HEK293 (cell line): ENCODE measurements around the gene MAPKAP1.

ENCODE experiments used
- CTCF ChIA-PET: fragments of 350-600 bp; formaldehyde crosslinking; extraction: SDS; loops from one replicate; lab custom pipeline; 2021; ENCODE audit warnings: antibody characterized with exemption; lab: Yijun Ruan, JAX
- POLR2A ChIA-PET: fragments of 300-600 bp; formaldehyde crosslinking; extraction: SDS; loops from one replicate; lab custom pipeline; 2020; ENCODE audit warnings: antibody characterized with exemption, inconsistent platforms; lab: Yijun Ruan, JAX
- H3K27ac ChIP-seq: fragments of 200-500 bp; sonication (Bioruptor generic); 2 replicates; pipeline ENCODE4 v1.5.1; 2014; ENCODE audit warnings: low read depth, low read length, control low read depth, inconsistent platforms; ENCODE audit errors: extremely low read depth
- H3K36me3 ChIP-seq, 2 experiments: fragments of 200-500 bp in 1 of 2; sonication (Bioruptor generic) in 1 of 2; 1 replicate in 1 of 2; 2 replicates in 1 of 2; pipeline ENCODE4 v1.5.1; 2014 to 2017; ENCODE audit warnings: inconsistent platforms in 2 of 2, low read length in 2 of 2; ENCODE audit not compliant: control insufficient read depth in 2 of 2, insufficient read depth in 1 of 2
- H3K4me1 ChIP-seq: fragments of 200-500 bp; sonication (Bioruptor generic); 2 replicates; pipeline ENCODE4 v1.5.1; 2014; ENCODE audit warnings: mild to moderate bottlenecking, low read length, inconsistent platforms; ENCODE audit not compliant: control insufficient read depth, insufficient read depth
- H3K4me3 ChIP-seq: 2 replicates; pipeline ENCODE4 v1.5.1; 2011; ENCODE audit warnings: low read depth, mild to moderate bottlenecking, control low read depth, low read length, moderate library complexity
- H3K9me3 ChIP-seq: fragments of 200-500 bp; sonication (Bioruptor generic); 2 replicates; pipeline ENCODE4 v1.5.1; 2014; ENCODE audit warnings: low read depth, low read length, inconsistent platforms; ENCODE audit not compliant: control insufficient read depth, insufficient read depth
- BCL11B ChIP-seq: fragments of 450-650 bp; formaldehyde crosslinking; IDR thresholded peaks from 2 replicates; pipeline ENCODE4 v1.5.1; 2016; ENCODE audit warnings: low read depth, missing biosample characterization, missing genetic modification characterization
- GLIS2 ChIP-seq: fragments of 450-650 bp; formaldehyde crosslinking; IDR thresholded peaks from 2 replicates; pipeline ENCODE4 v1.5.1; 2016; ENCODE audit warnings: missing biosample characterization, missing genetic modification characterization
- KLF7 ChIP-seq: fragments of 450-650 bp; formaldehyde crosslinking; IDR thresholded peaks from 2 replicates; pipeline ENCODE4 v1.5.1; 2016; ENCODE audit warnings: missing biosample characterization, missing genetic modification characterization, borderline replicate concordance
- MYNN ChIP-seq: fragments of 450-650 bp; formaldehyde crosslinking; IDR thresholded peaks from 2 replicates; pipeline ENCODE4 v1.5.1; 2016; ENCODE audit warnings: missing biosample characterization, missing genetic modification characterization, borderline replicate concordance
- ZBTB7A ChIP-seq: fragments of 450-650 bp; formaldehyde crosslinking; IDR thresholded peaks from 2 replicates; pipeline ENCODE4 v1.5.1; 2016; ENCODE audit warnings: low read depth, missing biosample characterization, missing genetic modification characterization
- ZFP3 ChIP-seq: fragments of 450-650 bp; formaldehyde crosslinking; IDR thresholded peaks from 2 replicates; pipeline ENCODE4 v1.5.1; 2016; ENCODE audit warnings: low read depth, missing biosample characterization, missing genetic modification characterization
- ZNF174 ChIP-seq: fragments of 450-650 bp; formaldehyde crosslinking; IDR thresholded peaks from 2 replicates; pipeline ENCODE4 v1.5.0; 2017; ENCODE audit warnings: missing biosample characterization, mild to moderate bottlenecking, missing genetic modification characterization
- ZNF354C ChIP-seq: fragments of 450-650 bp; formaldehyde crosslinking; IDR thresholded peaks from 2 replicates; pipeline ENCODE4 v1.5.1; 2016; ENCODE audit warnings: missing biosample characterization, missing genetic modification characterization, low read depth, borderline replicate concordance
- ZNF677 ChIP-seq: fragments of 450-650 bp; IDR thresholded peaks from 2 replicates; pipeline ENCODE4 v1.5.0; 2018; ENCODE audit warnings: missing biosample characterization, mild to moderate bottlenecking, missing genetic modification characterization, moderate library complexity
- TF ChIP-seq, protein P1 (sequence below): fragments of 450-650 bp; formaldehyde crosslinking; IDR thresholded peaks from 2 replicates; pipeline ENCODE4 v1.5.1; 2016; ENCODE audit warnings: missing biosample characterization, missing genetic modification characterization
- TF ChIP-seq, protein P2 (sequence below): fragments of 450-650 bp; formaldehyde crosslinking; IDR thresholded peaks from 2 replicates; pipeline ENCODE4 v1.5.1; 2016; ENCODE audit warnings: missing biosample characterization, missing genetic modification characterization
- TF ChIP-seq, protein P3 (sequence below): fragments of 450-650 bp; formaldehyde crosslinking; IDR thresholded peaks from 2 replicates; pipeline ENCODE4 v1.5.1; 2017; ENCODE audit warnings: missing biosample characterization, missing genetic modification characterization
- TF ChIP-seq, protein P4 (sequence below): fragments of 450-650 bp; formaldehyde crosslinking; IDR thresholded peaks from 2 replicates; pipeline ENCODE4 v1.5.1; 2016; ENCODE audit warnings: missing biosample characterization, missing genetic modification characterization
- TF ChIP-seq, protein P5 (sequence below): fragments of 450-650 bp; formaldehyde crosslinking; IDR thresholded peaks from 2 replicates; pipeline ENCODE4 v1.5.1; 2016; ENCODE audit warnings: missing biosample characterization, missing genetic modification characterization
- TF ChIP-seq, protein P6 (sequence below): fragments of 450-650 bp; formaldehyde crosslinking; IDR thresholded peaks from 2 replicates; pipeline ENCODE4 v1.5.1; 2016; ENCODE audit warnings: missing biosample characterization, missing genetic modification characterization
- TF ChIP-seq, protein P7 (sequence below): fragments of 450-650 bp; formaldehyde crosslinking; IDR thresholded peaks from 2 replicates; pipeline ENCODE4 v1.5.1; 2016; ENCODE audit warnings: missing biosample characterization, missing genetic modification characterization
- TF ChIP-seq, protein P8 (sequence below): fragments of 450-650 bp; formaldehyde crosslinking; IDR thresholded peaks from 2 replicates; pipeline ENCODE4 v1.5.1; 2016; ENCODE audit warnings: missing biosample characterization, missing genetic modification characterization, low read depth

MAPKAP1 gene

DNA sequence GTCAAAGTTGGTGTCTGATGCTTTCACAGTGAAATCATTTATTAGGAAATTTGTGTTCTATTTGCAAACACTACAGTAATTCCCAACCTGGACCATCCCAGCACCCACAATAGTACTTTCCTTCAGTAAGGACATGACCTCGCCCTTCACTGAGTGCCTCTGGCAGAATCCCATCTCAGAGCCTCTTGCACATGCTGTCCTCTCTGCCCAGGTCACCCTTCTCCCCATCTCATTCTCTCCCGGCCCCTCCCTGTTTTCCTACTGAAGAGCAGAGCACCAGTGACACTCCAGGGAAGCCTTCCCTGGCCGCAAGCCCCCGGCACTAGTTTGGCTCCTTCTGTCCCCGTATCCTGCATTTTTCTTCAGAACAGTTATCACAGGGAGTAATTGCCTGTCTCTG, 220.4 kb downstream of the MAPKAP1 start:
- Histone ChIP-seq H3K27ac (no peak overlapping the region), H3K4me3 (no peak overlapping the region), H3K36me3 (peaks cover 0 to 5% of the 10 kb centered on the region in 2 experiments; a peak in 1 of 3 replicates), H3K4me1 (no peaks in the 10 kb centered on the region), H3K9me3 (no peaks in the 10 kb centered on the region)
- ChIA-PET POLR2A (no interaction called here), CTCF (no interaction called here)
- TF ChIP-seq, protein P1, sequence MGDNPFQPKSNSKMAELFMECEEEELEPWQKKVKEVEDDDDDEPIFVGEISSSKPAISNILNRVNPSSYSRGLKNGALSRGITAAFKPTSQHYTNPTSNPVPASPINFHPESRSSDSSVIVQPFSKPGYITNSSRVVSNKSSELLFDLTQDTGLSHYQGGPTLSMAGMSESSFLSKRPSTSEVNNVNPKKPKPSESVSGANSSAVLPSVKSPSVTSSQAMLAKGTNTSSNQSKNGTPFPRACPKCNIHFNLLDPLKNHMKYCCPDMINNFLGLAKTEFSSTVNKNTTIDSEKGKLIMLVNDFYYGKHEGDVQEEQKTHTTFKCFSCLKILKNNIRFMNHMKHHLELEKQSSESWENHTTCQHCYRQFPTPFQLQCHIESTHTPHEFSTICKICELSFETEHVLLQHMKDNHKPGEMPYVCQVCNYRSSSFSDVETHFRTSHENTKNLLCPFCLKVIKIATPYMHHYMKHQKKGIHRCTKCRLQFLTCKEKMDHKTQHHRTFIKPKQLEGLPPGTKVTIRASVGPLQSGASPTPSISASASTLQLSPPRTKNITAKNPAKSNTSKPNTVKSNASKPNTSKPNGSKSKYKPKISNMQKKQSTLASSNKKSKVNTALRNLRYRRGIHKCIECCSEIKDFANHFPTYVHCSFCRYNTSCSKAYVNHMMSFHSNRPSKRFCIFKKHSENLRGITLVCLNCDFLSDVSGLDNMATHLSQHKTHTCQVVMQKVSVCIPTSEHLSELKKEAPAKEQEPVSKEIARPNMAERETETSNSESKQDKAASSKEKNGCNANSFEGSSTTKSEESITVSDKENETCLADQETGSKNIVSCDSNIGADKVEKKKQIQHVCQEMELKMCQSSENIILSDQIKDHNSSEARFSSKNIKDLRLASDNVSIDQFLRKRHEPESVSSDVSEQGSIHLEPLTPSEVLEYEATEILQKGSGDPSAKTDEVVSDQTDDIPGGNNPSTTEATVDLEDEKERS (tag by site-specific recombination): no peak
- TF ChIP-seq, protein P2, sequence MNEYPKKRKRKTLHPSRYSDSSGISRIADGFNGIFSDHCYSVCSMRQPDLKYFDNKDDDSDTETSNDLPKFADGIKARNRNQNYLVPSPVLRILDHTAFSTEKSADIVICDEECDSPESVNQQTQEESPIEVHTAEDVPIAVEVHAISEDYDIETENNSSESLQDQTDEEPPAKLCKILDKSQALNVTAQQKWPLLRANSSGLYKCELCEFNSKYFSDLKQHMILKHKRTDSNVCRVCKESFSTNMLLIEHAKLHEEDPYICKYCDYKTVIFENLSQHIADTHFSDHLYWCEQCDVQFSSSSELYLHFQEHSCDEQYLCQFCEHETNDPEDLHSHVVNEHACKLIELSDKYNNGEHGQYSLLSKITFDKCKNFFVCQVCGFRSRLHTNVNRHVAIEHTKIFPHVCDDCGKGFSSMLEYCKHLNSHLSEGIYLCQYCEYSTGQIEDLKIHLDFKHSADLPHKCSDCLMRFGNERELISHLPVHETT (tag by site-specific recombination): no peak
- no peak for TF ChIP-seq ZBTB7A (tag by site-specific recombination)
- TF ChIP-seq MYNN (tag by site-specific recombination): no peak
- TF ChIP-seq, protein P3, sequence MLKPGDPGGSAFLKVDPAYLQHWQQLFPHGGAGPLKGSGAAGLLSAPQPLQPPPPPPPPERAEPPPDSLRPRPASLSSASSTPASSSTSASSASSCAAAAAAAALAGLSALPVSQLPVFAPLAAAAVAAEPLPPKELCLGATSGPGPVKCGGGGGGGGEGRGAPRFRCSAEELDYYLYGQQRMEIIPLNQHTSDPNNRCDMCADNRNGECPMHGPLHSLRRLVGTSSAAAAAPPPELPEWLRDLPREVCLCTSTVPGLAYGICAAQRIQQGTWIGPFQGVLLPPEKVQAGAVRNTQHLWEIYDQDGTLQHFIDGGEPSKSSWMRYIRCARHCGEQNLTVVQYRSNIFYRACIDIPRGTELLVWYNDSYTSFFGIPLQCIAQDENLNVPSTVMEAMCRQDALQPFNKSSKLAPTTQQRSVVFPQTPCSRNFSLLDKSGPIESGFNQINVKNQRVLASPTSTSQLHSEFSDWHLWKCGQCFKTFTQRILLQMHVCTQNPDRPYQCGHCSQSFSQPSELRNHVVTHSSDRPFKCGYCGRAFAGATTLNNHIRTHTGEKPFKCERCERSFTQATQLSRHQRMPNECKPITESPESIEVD (tag by site-specific recombination): no peak
- TF ChIP-seq, protein P4, sequence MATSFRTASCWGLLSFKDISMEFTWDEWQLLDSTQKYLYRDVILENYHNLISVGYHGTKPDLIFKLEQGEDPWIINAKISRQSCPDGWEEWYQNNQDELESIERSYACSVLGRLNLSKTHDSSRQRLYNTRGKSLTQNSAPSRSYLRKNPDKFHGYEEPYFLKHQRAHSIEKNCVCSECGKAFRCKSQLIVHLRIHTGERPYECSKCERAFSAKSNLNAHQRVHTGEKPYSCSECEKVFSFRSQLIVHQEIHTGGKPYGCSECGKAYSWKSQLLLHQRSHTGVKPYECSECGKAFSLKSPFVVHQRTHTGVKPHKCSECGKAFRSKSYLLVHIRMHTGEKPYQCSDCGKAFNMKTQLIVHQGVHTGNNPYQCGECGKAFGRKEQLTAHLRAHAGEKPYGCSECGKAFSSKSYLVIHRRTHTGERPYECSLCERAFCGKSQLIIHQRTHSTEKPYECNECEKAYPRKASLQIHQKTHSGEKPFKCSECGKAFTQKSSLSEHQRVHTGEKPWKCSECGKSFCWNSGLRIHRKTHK (tag by site-specific recombination): no peak
- no peak for TF ChIP-seq ZNF677 (tag by site-specific recombination)
- no peak for TF ChIP-seq ZNF174
- TF ChIP-seq, protein P5, sequence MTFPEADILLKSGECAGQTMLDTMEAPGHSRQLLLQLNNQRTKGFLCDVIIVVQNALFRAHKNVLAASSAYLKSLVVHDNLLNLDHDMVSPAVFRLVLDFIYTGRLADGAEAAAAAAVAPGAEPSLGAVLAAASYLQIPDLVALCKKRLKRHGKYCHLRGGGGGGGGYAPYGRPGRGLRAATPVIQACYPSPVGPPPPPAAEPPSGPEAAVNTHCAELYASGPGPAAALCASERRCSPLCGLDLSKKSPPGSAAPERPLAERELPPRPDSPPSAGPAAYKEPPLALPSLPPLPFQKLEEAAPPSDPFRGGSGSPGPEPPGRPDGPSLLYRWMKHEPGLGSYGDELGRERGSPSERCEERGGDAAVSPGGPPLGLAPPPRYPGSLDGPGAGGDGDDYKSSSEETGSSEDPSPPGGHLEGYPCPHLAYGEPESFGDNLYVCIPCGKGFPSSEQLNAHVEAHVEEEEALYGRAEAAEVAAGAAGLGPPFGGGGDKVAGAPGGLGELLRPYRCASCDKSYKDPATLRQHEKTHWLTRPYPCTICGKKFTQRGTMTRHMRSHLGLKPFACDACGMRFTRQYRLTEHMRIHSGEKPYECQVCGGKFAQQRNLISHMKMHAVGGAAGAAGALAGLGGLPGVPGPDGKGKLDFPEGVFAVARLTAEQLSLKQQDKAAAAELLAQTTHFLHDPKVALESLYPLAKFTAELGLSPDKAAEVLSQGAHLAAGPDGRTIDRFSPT (tag by site-specific recombination): no peak
- no peak for TF ChIP-seq ZNF354C
- TF ChIP-seq, protein P6, sequence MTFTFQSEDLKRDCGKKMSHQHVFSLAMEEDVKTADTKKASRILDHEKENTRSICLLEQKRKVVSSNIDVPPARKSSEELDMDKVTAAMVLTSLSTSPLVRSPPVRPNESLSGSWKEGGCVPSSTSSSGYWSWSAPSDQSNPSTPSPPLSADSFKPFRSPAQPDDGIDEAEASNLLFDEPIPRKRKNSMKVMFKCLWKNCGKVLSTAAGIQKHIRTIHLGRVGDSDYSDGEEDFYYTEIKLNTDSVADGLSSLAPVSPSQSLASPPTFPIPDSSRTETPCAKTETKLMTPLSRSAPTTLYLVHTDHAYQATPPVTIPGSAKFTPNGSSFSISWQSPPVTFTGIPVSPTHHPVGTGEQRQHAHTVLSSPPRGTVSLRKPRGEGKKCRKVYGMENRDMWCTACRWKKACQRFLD (tag by site-specific recombination): no peak
- TF ChIP-seq ZFP3: no peak
- TF ChIP-seq, protein P7, sequence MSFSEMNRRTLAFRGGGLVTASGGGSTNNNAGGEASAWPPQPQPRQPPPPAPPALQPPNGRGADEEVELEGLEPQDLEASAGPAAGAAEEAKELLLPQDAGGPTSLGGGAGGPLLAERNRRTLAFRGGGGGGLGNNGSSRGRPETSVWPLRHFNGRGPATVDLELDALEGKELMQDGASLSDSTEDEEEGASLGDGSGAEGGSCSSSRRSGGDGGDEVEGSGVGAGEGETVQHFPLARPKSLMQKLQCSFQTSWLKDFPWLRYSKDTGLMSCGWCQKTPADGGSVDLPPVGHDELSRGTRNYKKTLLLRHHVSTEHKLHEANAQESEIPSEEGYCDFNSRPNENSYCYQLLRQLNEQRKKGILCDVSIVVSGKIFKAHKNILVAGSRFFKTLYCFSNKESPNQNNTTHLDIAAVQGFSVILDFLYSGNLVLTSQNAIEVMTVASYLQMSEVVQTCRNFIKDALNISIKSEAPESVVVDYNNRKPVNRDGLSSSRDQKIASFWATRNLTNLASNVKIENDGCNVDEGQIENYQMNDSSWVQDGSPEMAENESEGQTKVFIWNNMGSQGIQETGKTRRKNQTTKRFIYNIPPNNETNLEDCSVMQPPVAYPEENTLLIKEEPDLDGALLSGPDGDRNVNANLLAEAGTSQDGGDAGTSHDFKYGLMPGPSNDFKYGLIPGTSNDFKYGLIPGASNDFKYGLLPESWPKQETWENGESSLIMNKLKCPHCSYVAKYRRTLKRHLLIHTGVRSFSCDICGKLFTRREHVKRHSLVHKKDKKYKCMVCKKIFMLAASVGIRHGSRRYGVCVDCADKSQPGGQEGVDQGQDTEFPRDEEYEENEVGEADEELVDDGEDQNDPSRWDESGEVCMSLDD (tag by site-specific recombination): no peak
- TF ChIP-seq, protein P8, sequence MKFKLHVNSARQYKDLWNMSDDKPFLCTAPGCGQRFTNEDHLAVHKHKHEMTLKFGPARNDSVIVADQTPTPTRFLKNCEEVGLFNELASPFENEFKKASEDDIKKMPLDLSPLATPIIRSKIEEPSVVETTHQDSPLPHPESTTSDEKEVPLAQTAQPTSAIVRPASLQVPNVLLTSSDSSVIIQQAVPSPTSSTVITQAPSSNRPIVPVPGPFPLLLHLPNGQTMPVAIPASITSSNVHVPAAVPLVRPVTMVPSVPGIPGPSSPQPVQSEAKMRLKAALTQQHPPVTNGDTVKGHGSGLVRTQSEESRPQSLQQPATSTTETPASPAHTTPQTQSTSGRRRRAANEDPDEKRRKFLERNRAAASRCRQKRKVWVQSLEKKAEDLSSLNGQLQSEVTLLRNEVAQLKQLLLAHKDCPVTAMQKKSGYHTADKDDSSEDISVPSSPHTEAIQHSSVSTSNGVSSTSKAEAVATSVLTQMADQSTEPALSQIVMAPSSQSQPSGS (tag by site-specific recombination): no peak
- no peak for TF ChIP-seq BCL11B (tag by site-specific recombination)
- no peak for TF ChIP-seq GLIS2 (tag by site-specific recombination)
- TF ChIP-seq KLF7 (tag by site-specific recombination): no peak
